ENCODE data around the gene CKMT2.

GRCh38 chr5:81302596-81302995 lies 69.5 kb downstream of the CKMT2 start:
- TF ChIP-seq POLR2A (IDR thresholded peaks at IDR 0.05), result no peak
- TF ChIP-seq CTCF (IDR thresholded peaks at IDR 0.05), result no peak

Data from esophagus squamous epithelium (tissue), 4 donors.